ENCODE measurements around the gene KIF1B. TPM values are rescaled to one million over a fixed set of nuclear protein-coding genes. Genes with fewer than 3 reads are reported as not detected.

The KIF1B gene
- total and polyA plus RNA-seq, 2 experiments from 2014 or later = 21.5 to 68.4 TPM

GRCh38 chr1:10271869-10272268 is 61.5 kb downstream of the KIF1B start:
- no peak overlapping the region for H3K27ac Mint-ChIP-seq
- no peaks in the 10 kb centered on the region for H3K27me3 Mint-ChIP-seq (ENCODE audit: insufficient read depth, low read depth, poor library complexity)
- Histone ChIP-seq H3K4me2 (no peak overlapping the region), H3K27ac (ENCODE audit: low read depth) (no peak overlapping the region), H2AFZ (no peak overlapping the region), H3F3A (replicated peaks; ENCODE audit: low read depth) (no peaks in the 10 kb centered on the region), H3K79me2 (replicated peaks; ENCODE audit: insufficient read depth) (0 out of 2 replicates have a peak, but pooled peaks cover 8% of the 10 kb centered on the region), H3K9me2 (ENCODE audit: insufficient read depth) (no peaks in the 10 kb centered on the region), H4K20me1 (replicated peaks; ENCODE audit: insufficient read depth) (no peaks in the 10 kb centered on the region), H3K27me3 (ENCODE audit: insufficient read depth) (no peaks in the 10 kb centered on the region), H3K4me1 (ENCODE audit: insufficient read depth) (no peaks in the 10 kb centered on the region), H3K4me3 (no peak overlapping the region), H3K36me3 (ENCODE audit: insufficient read depth) (0 out of 2 replicates have a peak, but pooled peaks cover 9% of the 10 kb centered on the region)
- H3K4me1 Mint-ChIP-seq = no peaks in the 10 kb centered on the region
- ATAC-seq (no peak), DNase-seq (ENCODE audit: low spot score) (no peak)
- H3K4me3 Mint-ChIP-seq = no peak overlapping the region
- TF ChIP-seq ETS1 (IDR thresholded peaks at IDR 0.05) (no peak), CREB1 (CRISPR knock-in tag; IDR thresholded peaks at IDR 0.05; ENCODE audit: low read depth) (no peak)
- H3K36me3 Mint-ChIP-seq (ENCODE audit: low read depth) = peaks cover 28% of the 10 kb centered on the region; the same call in 2 of the 3 replicates
- H3K9me3 Mint-ChIP-seq = no peaks in the 10 kb centered on the region

- Mint-ChIP-seq H3K27ac (no peak overlapping the region), H3K4me1 (no peaks in the 10 kb centered on the region), H3K36me3 (ENCODE audit: low read depth) (peaks cover 24% of the 10 kb centered on the region; the same call in 2 of the 3 replicates), H3K27me3 (ENCODE audit: insufficient read depth, low read depth, poor library complexity) (no peaks in the 10 kb centered on the region), H3K4me3 (no peak overlapping the region), H3K9me3 (no peaks in the 10 kb centered on the region)
- Histone ChIP-seq H3K27ac (ENCODE audit: low read depth) (no peak overlapping the region), H3K27me3 (ENCODE audit: insufficient read depth) (no peaks in the 10 kb centered on the region), H3K36me3 (ENCODE audit: insufficient read depth) (peaks cover 11% of the 10 kb centered on the region; the same call in 1 of the 2 replicates), H3K4me2 (no peak overlapping the region), H4K20me1 (replicated peaks; ENCODE audit: insufficient read depth) (no peaks in the 10 kb centered on the region), H3F3A (replicated peaks; ENCODE audit: low read depth) (no peaks in the 10 kb centered on the region), H3K4me1 (ENCODE audit: insufficient read depth) (no peaks in the 10 kb centered on the region), H3K4me3 (no peak overlapping the region), H3K79me2 (replicated peaks; ENCODE audit: insufficient read depth) (0 out of 2 replicates have a peak, but pooled peaks cover 8% of the 10 kb centered on the region), H3K9me2 (ENCODE audit: insufficient read depth) (no peaks in the 10 kb centered on the region), H2AFZ (no peak overlapping the region)
- DNase-seq (ENCODE audit: low spot score) (no peak), ATAC-seq (no peak)
- no peak for TF ChIP-seq POLR2AphosphoS5 (IDR thresholded peaks at IDR 0.05; ENCODE audit: low read depth)
- no peak for TF ChIP-seq CTCF (conservative IDR thresholded peaks at IDR 0.05; ENCODE audit: low read depth in 2 of 2)
- TF ChIP-seq CREB1 (CRISPR knock-in tag; IDR thresholded peaks at IDR 0.05; ENCODE audit: low read depth) = no peak
- TF ChIP-seq ZNF462 (CRISPR knock-in tag; IDR thresholded peaks at IDR 0.05) = no peak
- TF ChIP-seq ZNF114 (CRISPR knock-in tag; IDR thresholded peaks at IDR 0.05) = no peak
- no peak for TF ChIP-seq STAT1 (IDR thresholded peaks at IDR 0.05; ENCODE audit: unreplicated experiment)
- no peak for TF ChIP-seq EZH2 (IDR thresholded peaks at IDR 0.05; ENCODE audit: low read depth, unreplicated experiment)
- TF ChIP-seq JUNB (IDR thresholded peaks at IDR 0.05; ENCODE audit: unreplicated experiment) = no peak
- no peak for TF ChIP-seq EZH2phosphoT487 (IDR thresholded peaks at IDR 0.05; ENCODE audit: unreplicated experiment)
- TF ChIP-seq ZNF331 (CRISPR knock-in tag; IDR thresholded peaks at IDR 0.05; ENCODE audit: low read depth) = no peak
Observed at GRCh38 chr1:10272274-10272673, 61.9 kb downstream of the KIF1B start.
